ENCODE measurements around the gene SEPTIN1. TPM values are rescaled to one million over a fixed set of nuclear protein-coding genes. Genes with fewer than 3 reads are reported as not detected.

SEPTIN1 gene
- total and polyA plus RNA-seq, 2 of the 13 experiments (the other 11 are each of a cell fraction or from before 2014, with no cell fraction given), result 0.18 to 0.67 TPM

- TF ChIP-seq ZNF142 (CRISPR knock-in tag; IDR thresholded peaks at IDR 0.05) (no peak), MBD4 (IDR thresholded peaks at IDR 0.05; ENCODE audit: borderline replicate concordance, low read length) (no peak), SRSF9 (IDR thresholded peaks at IDR 0.05; ENCODE audit: borderline replicate concordance, insufficient read depth, low read depth, low read length, poor library complexity, severe bottlenecking) (no peak), ZBTB14 (CRISPR knock-in tag; IDR thresholded peaks at IDR 0.05) (no peak), ZEB1 (IDR thresholded peaks at IDR 0.05; ENCODE audit: insufficient replicate concordance, low read depth) (no peak), FOXP4 (CRISPR knock-in tag; IDR thresholded peaks at IDR 0.05) (no peak), FOXA1 (IDR thresholded peaks at IDR 0.05) (no peak), FOXA1 (CRISPR knock-in tag; IDR thresholded peaks at IDR 0.05) (no peak), LBX2 (CRISPR knock-in tag; IDR thresholded peaks at IDR 0.05; ENCODE audit: borderline replicate concordance) (no peak), SMARCC2 (IDR thresholded peaks at IDR 0.05) (no peak), ZNF512 (CRISPR knock-in tag; IDR thresholded peaks at IDR 0.05) (no peak), ZBTB10 (CRISPR knock-in tag; IDR thresholded peaks at IDR 0.05; ENCODE audit: borderline replicate concordance) (no peak), HNF4A (CRISPR knock-in tag; IDR thresholded peaks at IDR 0.05) (no peak), CENPBD1 (CRISPR knock-in tag; IDR thresholded peaks at IDR 0.05; ENCODE audit: borderline replicate concordance, low read depth) (no peak)
These were observed 28.8 kb downstream of the SEPTIN1 start (continued) for GRCh38 chr16:30353438-30354129.
